Smooth muscle cell (in vitro differentiated cells): ENCODE results near the gene SEPHS2. TPM values are rescaled to one million over a fixed set of nuclear protein-coding genes. Genes with fewer than 3 reads are reported as not detected.

ENCODE experiments used
- DNase-seq: peaks from one replicate; lab custom pipeline; 2025; ENCODE audit not compliant: unreplicated experiment; lab: John Stamatoyannopoulos, UW
- H2AFZ ChIP-seq: fragments of 200-600 bp; sonication (generic); 2 replicates; pipeline ENCODE4 v1.6.0; 2016; ENCODE audit warnings: antibody characterized with exemption, low read depth, mild to moderate bottlenecking
- H3F3A ChIP-seq: fragments of 200-600 bp; sonication (generic); 2 replicates; pipeline ENCODE4 v1.6.0; 2017; ENCODE audit warnings: antibody characterized with exemption, low read depth
- H3K27ac ChIP-seq: fragments of 200-600 bp; sonication (generic); 2 replicates; pipeline ENCODE4 v1.5.1; 2016; ENCODE audit warnings: low read depth, mild to moderate bottlenecking
- H3K27me3 ChIP-seq: fragments of 200-600 bp; sonication (generic); 2 replicates; pipeline ENCODE4 v1.6.1; 2016; ENCODE audit warnings: low read depth, mild to moderate bottlenecking
- H3K36me3 ChIP-seq: fragments of 200-600 bp; sonication (generic); 2 replicates; pipeline ENCODE4 v1.5.1; 2016; ENCODE audit warnings: low read depth
- H3K4me1 ChIP-seq: fragments of 200-600 bp; sonication (generic); 2 replicates; pipeline ENCODE4 v1.5.1; 2016; ENCODE audit warnings: low read depth
- H3K4me2 ChIP-seq: fragments of 200-600 bp; sonication (generic); 2 replicates; pipeline ENCODE4 v1.6.0; 2016; ENCODE audit warnings: mild to moderate bottlenecking
- H3K4me3 ChIP-seq: fragments of 200-600 bp; sonication (generic); 2 replicates; pipeline ENCODE4 v1.5.1; 2016; ENCODE audit warnings: mild to moderate bottlenecking
- H3K79me2 ChIP-seq: fragments of 200-600 bp; sonication (generic); 2 replicates; pipeline ENCODE4 v1.6.0; 2016; ENCODE audit warnings: low read depth, mild to moderate bottlenecking
- H3K9ac ChIP-seq: fragments of 200-600 bp; sonication (generic); 2 replicates; pipeline ENCODE4 v1.6.0; 2016; ENCODE audit warnings: low read depth
- H3K9me3 ChIP-seq: fragments of 200-600 bp; sonication (generic); replicated peaks from 2 replicates; pipeline ENCODE4 v1.5.1; 2016; ENCODE audit warnings: low read depth
- H4K20me1 ChIP-seq: fragments of 200-600 bp; sonication (generic); 2 replicates; pipeline ENCODE4 v1.6.0; 2016; ENCODE audit warnings: low read depth
- CTCF ChIP-seq: fragments of 200-600 bp; sonication (generic); IDR thresholded peaks from 2 replicates; pipeline ENCODE4 v1.5.1; 2017; ENCODE audit warnings: borderline replicate concordance, mild to moderate bottlenecking, antibody characterized with exemption; ENCODE audit not compliant: insufficient read depth, poor library complexity, severe bottlenecking
- WGBS: methylation state at CpG from one replicate; pipeline ENCODE4 v1.1.7; 2016; ENCODE audit warnings: low lambda C conversion rate; 5-methylcytosine and 5-hydroxymethylcytosine counted together
- polyA plus RNA-seq: library from polyadenylated mRNA; unstranded; fragments of >200 nt; fragmentation: Nextera tagmentation; extraction: Ambion mirVana; gene quantifications from 2 replicates; pipeline ENCODE4 v1.2.1, GENCODE V29; 2016
- small RNA-seq: library from RNA; depleted of rRNA; stranded (forward); fragments of <200 nt; gene quantifications from one replicate; pipeline ENCODE3, GENCODE V24; 2014
- total RNA-seq: library from RNA; depleted of rRNA; stranded (reverse); fragments of >200 nt; gene quantifications from 2 replicates; pipeline ENCODE4 v1.2.3, GENCODE V29; 2014

Gene SEPHS2
- total and polyA plus RNA-seq, 2 experiments from 2014 or later: 12.1 to 26.4 TPM

GRCh38 chr16:30395992-30396585 is 49.6 kb downstream of the SEPHS2 start:
- Histone ChIP-seq H3K4me2 (peak overlapping the region; percentile 96), H2AFZ (no peak overlapping the region), H3K4me3 (peak overlapping the region; percentile 95), H3F3A (peaks cover 35% of the 10 kb centered on the region), H3K36me3 (no peaks in the 10 kb centered on the region), H4K20me1 (no peaks in the 10 kb centered on the region), H3K27ac (peak overlapping the region; percentile 28), H3K79me2 (peaks cover 28% of the 10 kb centered on the region), H3K4me1 (peaks cover 32% of the 10 kb centered on the region), H3K9ac (peak overlapping the region; percentile 49), H3K9me3 (no peaks in the 10 kb centered on the region), H3K27me3 (no peaks in the 10 kb centered on the region)
- TF ChIP-seq CTCF: no peak
- 16% methylated on average over 13 of the region's 13 CpGs for WGBS
- DNase-seq: no peak

- Histone ChIP-seq H3K9ac (peak within 1 kb of the TSS; percentile 74), H2AFZ (peak within 1 kb of the TSS; percentile 77), H3K79me2 (peaks cover 28% of the 10 kb centered on the region), H4K20me1 (no peaks in the 10 kb centered on the region), H3K36me3 (no peaks in the 10 kb centered on the region), H3K4me3 (peak within 1 kb of the TSS; percentile 95), H3K27ac (peak within 1 kb of the TSS; percentile 86), H3K4me2 (peak within 1 kb of the TSS; percentile 96), H3K27me3 (no peaks in the 10 kb centered on the region), H3F3A (peaks cover 27% of the 10 kb centered on the region), H3K9me3 (no peaks in the 10 kb centered on the region), H3K4me1 (peaks cover 32% of the 10 kb centered on the region)
- 2% methylated on average over 31 of the region's 103 CpGs for WGBS
- peak; percentile 25 for TF ChIP-seq CTCF
- DNase-seq: peak; percentile 54
These were observed 50.3 kb downstream of the SEPHS2 start, which contains the start of gene ZNF48 for GRCh38 chr16:30395155-30395991. TSS of gene ZNF48 (plus strand) at chr16:30395420. CDS start at chr16:30395795, 375 bp downstream.

- no peaks in the 10 kb centered on the region for H3K36me3 ChIP-seq
- H2AFZ ChIP-seq: peak overlapping the region; percentile 77
- no peaks in the 10 kb centered on the region for H4K20me1 ChIP-seq
- no peak for TF ChIP-seq CTCF
- H3K79me2 ChIP-seq: peaks cover 28% of the 10 kb centered on the region
- H3K27me3 ChIP-seq: no peaks in the 10 kb centered on the region
- H3K4me2 ChIP-seq: peak overlapping the region; percentile 96
- H3K9ac ChIP-seq: peak overlapping the region; percentile 74
- H3K4me3 ChIP-seq: peak overlapping the region; percentile 95
- peak overlapping the region; percentile 86 for H3K27ac ChIP-seq
- peaks cover 26% of the 10 kb centered on the region for H3F3A ChIP-seq
- peaks cover 29% of the 10 kb centered on the region for H3K4me1 ChIP-seq
- H3K9me3 ChIP-seq: no peaks in the 10 kb centered on the region
- peak; percentile 54 for DNase-seq
- 2% methylated on average over 19 of the region's 31 CpGs for WGBS
These were observed 51.0 kb downstream of the SEPHS2 start for GRCh38 chr16:30394592-30395154.

Small RNAs within 50 kb of the gene (small RNA-seq; reads per million reads assigned to genes)
- not detected for gene RF00019
- 0.58 reads per million, percentile 20 among the genes with 10 or more reads in this experiment for gene RF00406
- gene RNU7-61P: not detected

Other genes starting within 250 kb of the SEPHS2 start
- gene SULT1A3, start 246.6 kb downstream of the SEPHS2 start, total RNA-seq: 3.7 and 5.8 TPM in 2 replicates
- gene SULT1A3, start 246.6 kb downstream of the SEPHS2 start, polyA plus RNA-seq: 8.2 and 16.3 TPM in 2 replicates
- gene NPIPB13, start 197.4 kb downstream of the SEPHS2 start, total RNA-seq: 1.3 and 2.2 TPM in 2 replicates
- gene NPIPB13, start 197.4 kb downstream of the SEPHS2 start, polyA plus RNA-seq: 1.8 and 7.0 TPM in 2 replicates
- gene CD2BP2, start 90.6 kb downstream of the SEPHS2 start, total RNA-seq: 30.3 and 33.3 TPM in 2 replicates
- 42.0 and 43.5 TPM in 2 replicates for gene CD2BP2, start 90.6 kb downstream of the SEPHS2 start, polyA plus RNA-seq
- gene TBC1D10B, start 75.4 kb downstream of the SEPHS2 start, total RNA-seq: 12.7 and 17.7 TPM in 2 replicates
- gene TBC1D10B, start 75.4 kb downstream of the SEPHS2 start, polyA plus RNA-seq: 37.1 and 37.4 TPM in 2 replicates
- gene MYL11, start 71.1 kb downstream of the SEPHS2 start, total RNA-seq: not detected in 2 replicates
- gene MYL11, start 71.1 kb downstream of the SEPHS2 start, polyA plus RNA-seq: 3.6 and 8.2 TPM in 2 replicates
- 0.27 TPM in 1 of 2 replicates, not detected in the other for gene SEPTIN1, start 63.3 kb downstream of the SEPHS2 start, total RNA-seq
- gene SEPTIN1, start 63.3 kb downstream of the SEPHS2 start, polyA plus RNA-seq: 2.8 and 3.7 TPM in 2 replicates
- gene ZNF48, start 50.5 kb downstream of the SEPHS2 start, total RNA-seq: 7.7 and 9.3 TPM in 2 replicates
- gene ZNF48, start 50.5 kb downstream of the SEPHS2 start, polyA plus RNA-seq: 8.0 and 10.3 TPM in 2 replicates
- 6.6 and 7.2 TPM in 2 replicates for gene ZNF771, start 38.3 kb downstream of the SEPHS2 start, total RNA-seq
- 14.5 and 20.9 TPM in 2 replicates for gene ZNF771, start 38.3 kb downstream of the SEPHS2 start, polyA plus RNA-seq
- 18.4 and 18.6 TPM in 2 replicates for gene DCTPP1, start 15.8 kb downstream of the SEPHS2 start, total RNA-seq
- gene DCTPP1, start 15.8 kb downstream of the SEPHS2 start, polyA plus RNA-seq: 34.8 and 37.8 TPM in 2 replicates
- gene ITGAL, start 26.9 kb upstream of the SEPHS2 start, total RNA-seq: not detected in 2 replicates
- gene ITGAL, start 26.9 kb upstream of the SEPHS2 start, polyA plus RNA-seq: not detected in 2 replicates
- gene ZNF768, start 80.7 kb upstream of the SEPHS2 start, total RNA-seq: 17.8 and 18.6 TPM in 2 replicates
- gene ZNF768, start 80.7 kb upstream of the SEPHS2 start, polyA plus RNA-seq: 15.4 and 17.5 TPM in 2 replicates
- 5.6 and 6.3 TPM in 2 replicates for gene ZNF747, start 89.0 kb upstream of the SEPHS2 start, total RNA-seq
- gene ZNF747, start 89.0 kb upstream of the SEPHS2 start, polyA plus RNA-seq: 5.7 and 6.9 TPM in 2 replicates
- gene ZNF764, start 112.5 kb upstream of the SEPHS2 start, total RNA-seq: 1.6 and 5.0 TPM in 2 replicates
- 4.0 and 6.5 TPM in 2 replicates for gene ZNF764, start 112.5 kb upstream of the SEPHS2 start, polyA plus RNA-seq
- gene ZNF688, start 125.8 kb upstream of the SEPHS2 start, total RNA-seq: 6.2 and 6.9 TPM in 2 replicates
- 16.4 and 16.8 TPM in 2 replicates for gene ZNF688, start 125.8 kb upstream of the SEPHS2 start, polyA plus RNA-seq
- 8.1 and 12.9 TPM in 2 replicates for gene ZNF785, start 139.8 kb upstream of the SEPHS2 start, total RNA-seq
- gene ZNF785, start 139.8 kb upstream of the SEPHS2 start, polyA plus RNA-seq: 3.8 and 6.8 TPM in 2 replicates
- gene ZNF689, start 164.5 kb upstream of the SEPHS2 start, total RNA-seq: 9.9 and 10.0 TPM in 2 replicates
- gene ZNF689, start 164.5 kb upstream of the SEPHS2 start, polyA plus RNA-seq: 8.2 and 10.6 TPM in 2 replicates
- gene PRR14, start 205.1 kb upstream of the SEPHS2 start, total RNA-seq: 7.4 and 22.0 TPM in 2 replicates
- 16.7 and 26.1 TPM in 2 replicates for gene PRR14, start 205.1 kb upstream of the SEPHS2 start, polyA plus RNA-seq
- gene FBRS, start 212.6 kb upstream of the SEPHS2 start, total RNA-seq: 18.3 and 22.3 TPM in 2 replicates
- 21.9 and 25.0 TPM in 2 replicates for gene FBRS, start 212.6 kb upstream of the SEPHS2 start, polyA plus RNA-seq